ENCODE results near the gene NCF2.

The NCF2 gene

DNA sequence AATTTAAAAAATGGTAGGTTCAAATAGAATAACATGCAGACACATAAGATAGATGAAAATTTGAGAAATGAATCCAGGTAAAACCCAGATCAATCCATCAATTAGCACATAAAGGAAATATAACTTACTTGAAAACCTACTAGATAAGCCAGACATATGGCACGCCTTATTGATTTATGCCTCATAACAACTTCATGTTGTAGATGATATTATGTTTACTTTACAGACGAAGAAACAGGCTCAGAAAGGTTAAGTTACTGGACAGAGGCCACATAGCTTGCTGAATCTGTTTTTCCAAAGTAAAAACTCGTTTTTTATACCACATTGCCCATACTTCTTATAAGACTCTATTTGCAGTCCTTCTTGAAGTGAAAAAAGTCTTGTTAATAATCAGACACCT is 22.1 kb upstream of the NCF2 start:
- no peak for DNase-seq (ENCODE audit: low read depth)

GRCh38 chr1:183611021-183611420 is 20.8 kb upstream of the NCF2 start:
- no peak for DNase-seq (ENCODE audit: low read depth)

- no peak for DNase-seq (ENCODE audit: low read depth)
Observed at GRCh38 chr1:183609759-183610452, 19.6 kb upstream of the NCF2 start.

- no peak for DNase-seq (ENCODE audit: low read depth)
Observed at GRCh38 chr1:183609313-183609712, 19.1 kb upstream of the NCF2 start.

- DNase-seq (ENCODE audit: low read depth): no peak
Observed at GRCh38 chr1:183607322-183607980, 17.2 kb upstream of the NCF2 start.

- no peak for DNase-seq (ENCODE audit: low read depth)
Observed at GRCh38 chr1:183605904-183606303, 15.6 kb upstream of the NCF2 start.

- DNase-seq (ENCODE audit: low read depth): no peak
Observed at GRCh38 chr1:183604815-183605214, 14.6 kb upstream of the NCF2 start.

- DNase-seq (ENCODE audit: low read depth): no peak
Observed at GRCh38 chr1:183604038-183604808, 14.0 kb upstream of the NCF2 start.

DNA sequence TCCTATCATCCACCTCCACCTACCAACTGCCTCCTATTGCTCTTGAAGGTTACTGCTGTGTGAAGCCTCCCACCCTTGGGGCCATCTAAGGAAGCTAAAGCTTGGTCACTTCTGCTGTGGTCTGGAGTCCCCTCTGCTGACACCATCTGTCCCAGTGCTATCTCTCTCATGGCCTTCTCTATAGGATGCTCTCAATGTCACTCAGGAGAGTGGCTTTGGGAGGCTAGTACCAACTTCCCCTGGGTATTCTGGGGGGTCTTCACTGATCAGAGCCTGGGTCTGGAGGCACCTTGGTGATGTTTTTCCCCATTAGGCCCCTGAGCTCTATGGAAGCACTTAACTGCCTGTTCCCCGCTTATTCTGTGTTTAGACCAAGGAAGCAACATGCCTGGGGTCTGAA is 12.3 kb upstream of the NCF2 start:
- DNase-seq (ENCODE audit: low read depth): no peak

DNA sequence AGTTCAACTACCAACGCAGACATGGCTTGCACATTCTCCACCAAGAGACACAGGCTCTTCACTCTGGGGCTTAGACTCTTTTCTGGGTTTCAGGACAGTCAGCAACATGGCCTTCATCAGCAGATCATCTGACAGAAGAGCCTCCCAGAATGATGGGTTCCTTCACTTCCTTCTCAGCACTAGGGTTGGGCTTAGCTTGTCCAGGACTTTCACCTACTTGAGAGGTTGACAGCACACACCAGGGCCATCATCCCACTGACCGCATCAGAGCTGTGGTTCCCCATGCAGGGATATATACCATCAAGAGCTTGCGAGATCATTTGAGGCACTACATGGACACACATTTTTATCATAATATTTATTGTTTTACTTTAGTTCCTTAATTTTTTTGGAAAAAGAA is 10.4 kb upstream of the NCF2 start:
- no peak for DNase-seq (ENCODE audit: low read depth)

DNA sequence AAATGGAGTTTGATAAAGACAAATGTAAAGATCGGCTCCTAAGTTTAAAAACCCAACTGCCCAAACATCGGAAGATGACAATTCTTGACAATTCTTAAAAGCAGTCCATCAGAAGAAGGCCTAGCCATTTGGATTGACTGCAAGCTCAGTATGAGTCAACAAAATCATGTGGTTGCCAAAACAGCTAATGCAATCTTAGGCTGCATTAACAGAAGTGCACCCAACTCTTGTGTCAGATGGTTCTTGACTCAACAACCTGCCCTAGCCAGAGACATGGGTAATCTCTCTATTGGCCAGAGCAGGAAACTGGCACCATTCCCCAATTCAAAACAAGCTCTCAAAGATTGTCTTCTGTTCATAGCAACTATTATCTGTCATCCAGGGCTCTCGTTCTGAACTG is 9.9 kb upstream of the NCF2 start:
- DNase-seq (ENCODE audit: low read depth): no peak

DNA sequence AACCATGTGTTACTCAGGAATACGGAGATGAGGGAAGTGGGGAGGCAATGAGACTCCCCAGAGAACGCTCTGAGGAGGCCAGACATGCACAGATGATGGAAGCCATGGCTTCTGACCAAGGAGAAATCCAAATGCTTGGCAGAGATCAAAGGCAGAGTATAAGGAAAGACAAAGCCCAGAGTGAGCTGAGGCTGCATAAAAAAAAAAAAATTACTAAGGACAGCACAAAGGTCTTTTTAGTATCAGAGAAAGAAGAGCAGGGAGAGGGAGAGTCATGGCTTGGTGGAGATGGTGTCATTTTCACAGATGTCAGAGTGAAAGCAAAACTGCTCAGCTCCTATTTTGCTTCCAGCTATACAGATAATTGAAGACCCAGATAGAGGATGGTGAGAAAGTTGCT is 8.1 kb upstream of the NCF2 start:
- DNase-seq (ENCODE audit: low read depth): no peak

GRCh38 chr1:183597656-183598347 is 7.5 kb upstream of the NCF2 start:
- no peak for DNase-seq (ENCODE audit: low read depth)

GRCh38 chr1:183596500-183596899 is 6.2 kb upstream of the NCF2 start:
- DNase-seq (ENCODE audit: low read depth): no peak

GRCh38 chr1:183595537-183595936 is 5.3 kb upstream of the NCF2 start:
- DNase-seq (ENCODE audit: low read depth): no peak

GRCh38 chr1:183593356-183593755 is 3.1 kb upstream of the NCF2 start:
- DNase-seq (ENCODE audit: low read depth): no peak

DNA sequence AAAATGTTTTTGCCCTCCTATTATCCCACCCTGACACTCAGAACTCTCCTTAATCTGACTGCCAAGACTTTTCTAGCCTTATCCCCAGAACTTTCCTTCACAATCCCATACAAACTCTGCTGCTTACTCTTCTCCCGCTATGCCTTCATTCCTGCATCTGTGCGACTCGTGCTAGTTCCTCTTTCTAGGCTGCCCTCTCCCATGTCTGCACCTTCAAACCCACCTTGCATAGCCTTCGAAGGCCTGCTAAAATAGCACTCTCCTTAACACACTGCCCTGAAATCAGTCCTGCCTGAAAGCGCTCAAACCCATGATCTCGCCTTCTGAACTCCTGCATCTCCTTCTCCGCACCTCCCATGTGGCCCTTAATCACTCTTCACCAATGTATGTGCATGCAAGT is 2.5 kb upstream of the NCF2 start:
- DNase-seq (ENCODE audit: low read depth): no peak

GRCh38 chr1:183589874-183590243 is 400 bp downstream of the NCF2 start:
- DNase-seq (ENCODE audit: low read depth): no peak

GRCh38 chr1:183589384-183589783 is 875 bp downstream of the NCF2 start:
- DNase-seq (ENCODE audit: low read depth): no peak

GRCh38 chr1:183588827-183589226 is 1.4 kb downstream of the NCF2 start:
- no peak for DNase-seq (ENCODE audit: low read depth)

GRCh38 chr1:183586926-183587325 is 3.3 kb downstream of the NCF2 start:
- DNase-seq (ENCODE audit: low read depth): no peak

DNA sequence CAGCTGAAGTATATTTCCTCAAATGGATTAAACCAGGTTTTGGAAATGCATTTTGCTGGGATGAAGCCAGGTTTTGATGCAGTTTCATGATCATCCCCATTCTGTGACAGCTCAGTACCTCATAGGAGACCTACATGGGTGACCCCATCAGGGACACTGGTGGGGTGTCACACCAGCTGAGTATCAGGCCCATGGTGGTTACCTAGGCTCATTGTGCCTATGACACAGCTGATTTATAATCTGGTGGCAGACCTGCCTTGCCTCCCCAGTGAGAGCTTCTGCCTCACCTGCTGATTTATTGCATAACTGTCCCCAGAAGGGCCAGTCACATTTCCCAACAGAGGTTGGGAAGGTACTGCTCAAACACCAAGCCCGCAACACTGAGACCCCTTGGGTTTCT is 3.8 kb downstream of the NCF2 start:
- no peak for DNase-seq (ENCODE audit: low read depth)

DNA sequence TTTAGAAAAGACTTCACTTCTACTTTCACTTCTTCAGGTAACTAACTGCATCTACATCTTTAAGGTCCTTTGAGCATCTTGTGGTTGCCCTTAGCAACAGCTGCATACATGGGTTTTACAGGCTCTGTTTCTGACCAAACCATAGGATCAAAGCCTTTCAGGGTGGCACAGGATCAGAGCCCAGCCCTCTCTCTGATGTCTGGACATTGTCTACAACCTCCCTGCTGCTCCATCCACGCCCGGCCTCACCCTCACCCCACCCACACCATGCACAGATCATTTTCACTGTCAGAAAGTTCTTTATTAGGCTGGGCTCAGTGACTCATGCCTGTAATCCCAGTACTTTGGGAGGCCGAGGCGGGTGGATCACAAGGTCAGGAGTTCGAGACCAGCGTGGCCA is 5.2 kb downstream of the NCF2 start:
- DNase-seq (ENCODE audit: low read depth): no peak
